ENCODE data around the gene CAPG. TPM values are rescaled to one million over a fixed set of nuclear protein-coding genes. Genes with fewer than 3 reads are reported as not detected.
A peak's percentile ranks its signal among the peaks of the same experiment; 100 is the strongest.

The CAPG gene
- total and polyA plus RNA-seq, 9 of the 15 experiments (the other 6 are each of a cell fraction or from before 2014, with no cell fraction given): 10.6 to 90.4 (median 56.0) TPM

GRCh38 chr2:85420536-85421259, 10.5 kb upstream of the CAPG start (continued):
- TF ChIP-seq CTCFL (IDR thresholded peaks at IDR 0.05; ENCODE audit: borderline replicate concordance, insufficient read depth, low read depth, low read length, poor library complexity, severe bottlenecking): peak; percentile 40
- peak; percentile 62 for TF ChIP-seq XRCC5 (IDR thresholded peaks at IDR 0.05; ENCODE audit: low read depth, low read length)
- TF ChIP-seq HBP1 (CRISPR knock-in tag; IDR thresholded peaks at IDR 0.05): peak; percentile 78
- peak; percentile 61; the same call in 1 of the 2 replicates for TF ChIP-seq ELF1 (tag; IDR thresholded peaks at IDR 0.05)
- TF ChIP-seq ZNF583 (CRISPR knock-in tag; IDR thresholded peaks at IDR 0.05): peak; percentile 88
- no peak for TF ChIP-seq MXD1 (CRISPR knock-in tag; IDR thresholded peaks at IDR 0.05; ENCODE audit: borderline replicate concordance, poor library complexity, severe bottlenecking)
- no peak for TF ChIP-seq CBX8 (IDR thresholded peaks at IDR 0.05; ENCODE audit: borderline replicate concordance, extremely low read depth, low read depth, low read length, poor library complexity, severe bottlenecking)
- TF ChIP-seq HCFC1 (IDR thresholded peaks at IDR 0.05; ENCODE audit: low read depth, low read length): peak; percentile 46; the same call in 1 of the 2 replicates
- no peak; the same call in 1 of the 2 replicates for TF ChIP-seq ZBTB1 (CRISPR knock-in tag; IDR thresholded peaks at IDR 0.05; ENCODE audit: borderline replicate concordance, low read depth)
- no peak for TF ChIP-seq CEBPG (CRISPR knock-in tag; IDR thresholded peaks at IDR 0.05)
- TF ChIP-seq CEBPG (tag; conservative IDR thresholded peaks at IDR 0.05 in 1 of 2, IDR thresholded peaks at IDR 0.05 in 1 of 2): no peak
- no peak; the same call in 1 of the 2 replicates for TF ChIP-seq ZNF239 (CRISPR knock-in tag; IDR thresholded peaks at IDR 0.05)
- peak; percentile 50; the same call in 1 of the 2 replicates for TF ChIP-seq GTF2A2 (tag; IDR thresholded peaks at IDR 0.05)
- peak; percentile 57 for TF ChIP-seq EP400 (IDR thresholded peaks at IDR 0.05)
- TF ChIP-seq SIN3B (IDR thresholded peaks at IDR 0.05; ENCODE audit: low read depth): no peak
- no peak for TF ChIP-seq DNMT1 (IDR thresholded peaks at IDR 0.05)
- TF ChIP-seq ILK (tag; IDR thresholded peaks at IDR 0.05; ENCODE audit: borderline replicate concordance, low read depth): no peak
- TF ChIP-seq ZFX (CRISPR knock-in tag; IDR thresholded peaks at IDR 0.05): no peak
- TF ChIP-seq ZC3H11A (IDR thresholded peaks at IDR 0.05; ENCODE audit: low read depth, low read length): no peak
- TF ChIP-seq ZBTB43 (CRISPR knock-in tag; IDR thresholded peaks at IDR 0.05): no peak
- no peak for TF ChIP-seq ZBTB12 (CRISPR knock-in tag; IDR thresholded peaks at IDR 0.05)
